Breast epithelium (tissue), 3 donors: ENCODE results near the gene SLC9A3.

Source experiments
- POLR2AphosphoS5 ChIP-seq, 3 donors: sonication (generic); formaldehyde crosslinking; IDR thresholded peaks; one replicate each; pipeline ENCODE4 v1.6.1; 2017; ENCODE audit warnings: antibody characterized with exemption in 3 of 3
- TF ChIP-seq, protein P1 (sequence below), 3 donors: fragments of 450-650 bp; IDR thresholded peaks; one replicate each; pipeline ENCODE4 v1.5.1; 2016 to 2017; ENCODE audit warnings: antibody characterized with exemption in 3 of 3, mild to moderate bottlenecking in 3 of 3, moderate library complexity in 3 of 3

DNA sequence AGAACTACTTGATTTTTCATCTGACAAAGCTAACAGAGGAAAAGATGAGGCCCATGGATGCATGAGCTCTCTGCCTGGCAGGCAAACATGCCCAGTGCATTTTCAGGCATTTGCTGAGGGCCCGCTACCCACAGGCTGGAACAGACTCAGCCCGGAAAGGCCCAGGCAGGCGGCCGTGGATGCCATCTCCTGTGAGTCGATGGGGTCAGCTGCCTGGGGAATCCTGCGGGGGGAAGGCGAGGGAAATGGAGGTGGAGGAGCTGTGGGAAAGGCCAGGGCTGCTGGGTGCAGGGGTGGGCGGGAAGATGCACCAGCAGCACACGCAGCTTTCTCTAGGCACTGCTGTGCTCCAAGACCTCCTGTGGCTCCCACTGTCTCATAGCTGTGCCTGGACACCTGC is 13.7 kb downstream of the SLC9A3 start:
- TF ChIP-seq, protein P1, sequence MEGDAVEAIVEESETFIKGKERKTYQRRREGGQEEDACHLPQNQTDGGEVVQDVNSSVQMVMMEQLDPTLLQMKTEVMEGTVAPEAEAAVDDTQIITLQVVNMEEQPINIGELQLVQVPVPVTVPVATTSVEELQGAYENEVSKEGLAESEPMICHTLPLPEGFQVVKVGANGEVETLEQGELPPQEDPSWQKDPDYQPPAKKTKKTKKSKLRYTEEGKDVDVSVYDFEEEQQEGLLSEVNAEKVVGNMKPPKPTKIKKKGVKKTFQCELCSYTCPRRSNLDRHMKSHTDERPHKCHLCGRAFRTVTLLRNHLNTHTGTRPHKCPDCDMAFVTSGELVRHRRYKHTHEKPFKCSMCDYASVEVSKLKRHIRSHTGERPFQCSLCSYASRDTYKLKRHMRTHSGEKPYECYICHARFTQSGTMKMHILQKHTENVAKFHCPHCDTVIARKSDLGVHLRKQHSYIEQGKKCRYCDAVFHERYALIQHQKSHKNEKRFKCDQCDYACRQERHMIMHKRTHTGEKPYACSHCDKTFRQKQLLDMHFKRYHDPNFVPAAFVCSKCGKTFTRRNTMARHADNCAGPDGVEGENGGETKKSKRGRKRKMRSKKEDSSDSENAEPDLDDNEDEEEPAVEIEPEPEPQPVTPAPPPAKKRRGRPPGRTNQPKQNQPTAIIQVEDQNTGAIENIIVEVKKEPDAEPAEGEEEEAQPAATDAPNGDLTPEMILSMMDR (IDR thresholded peaks at IDR 0.05) = no peak
- TF ChIP-seq POLR2AphosphoS5 (IDR thresholded peaks at IDR 0.05) = no peak
